ENCODE data around the gene RPL26.
"Not testable (repeated sequence)": the region's sequence is repeated elsewhere in the genome, so short reads cannot be mapped to it uniquely, and the experiment has no call there.

The RPL26 gene

DNA sequence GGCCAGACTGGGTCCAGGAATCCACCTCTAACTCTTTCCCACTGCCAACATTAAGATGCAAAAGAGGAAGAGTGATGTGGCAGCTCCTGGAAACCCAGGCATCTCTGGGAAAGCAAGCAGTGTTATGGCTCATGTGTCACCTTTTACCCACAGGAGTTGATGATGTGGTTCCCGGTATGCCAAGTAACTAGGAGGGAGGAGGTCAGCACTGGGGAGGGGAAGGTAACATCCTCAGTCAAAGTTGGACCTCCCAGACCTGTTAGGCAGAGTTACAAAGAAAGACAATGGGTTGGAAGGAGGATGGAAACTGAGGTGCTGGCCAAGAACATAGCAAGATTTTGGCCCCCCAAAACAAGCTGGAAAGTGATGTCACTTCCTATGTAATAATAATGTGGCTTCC, 17.9 kb downstream of the RPL26 start:
- DNase-seq (ENCODE audit: low spot score): no peak

DNA sequence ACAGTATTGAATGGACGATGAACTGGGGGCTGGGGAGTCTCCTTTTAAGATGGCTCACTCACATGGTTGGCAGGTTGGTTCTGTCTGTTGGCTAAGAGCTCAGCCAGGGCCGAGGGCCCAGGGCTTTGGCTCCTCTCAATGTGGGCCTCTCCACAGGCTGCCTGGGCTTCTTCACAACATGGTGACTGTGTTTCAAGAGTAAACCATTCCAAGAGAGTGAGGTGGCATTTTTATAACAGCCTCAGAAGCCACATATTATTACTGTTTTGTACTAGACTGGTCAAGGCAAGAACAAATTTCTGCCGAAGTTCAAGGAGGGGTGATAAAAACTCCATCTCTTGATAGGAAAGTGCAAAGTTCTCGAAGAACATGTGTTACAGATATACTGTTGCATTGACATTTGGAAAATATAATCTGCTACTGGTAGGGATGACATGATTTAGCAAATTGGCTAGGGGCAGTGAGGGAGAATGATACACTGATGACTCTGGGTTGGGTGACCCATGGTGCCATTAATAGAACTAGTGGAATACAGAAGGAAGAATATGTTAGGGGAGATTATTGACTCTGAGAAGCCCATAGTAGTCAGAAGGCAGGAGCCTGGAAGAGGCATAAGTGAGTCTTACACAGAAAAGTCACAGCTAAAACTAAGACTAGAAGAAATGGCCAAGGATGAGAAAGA, 20.2 kb downstream of the RPL26 start:
- peak; percentile 19 for DNase-seq (ENCODE audit: low spot score)

DNA sequence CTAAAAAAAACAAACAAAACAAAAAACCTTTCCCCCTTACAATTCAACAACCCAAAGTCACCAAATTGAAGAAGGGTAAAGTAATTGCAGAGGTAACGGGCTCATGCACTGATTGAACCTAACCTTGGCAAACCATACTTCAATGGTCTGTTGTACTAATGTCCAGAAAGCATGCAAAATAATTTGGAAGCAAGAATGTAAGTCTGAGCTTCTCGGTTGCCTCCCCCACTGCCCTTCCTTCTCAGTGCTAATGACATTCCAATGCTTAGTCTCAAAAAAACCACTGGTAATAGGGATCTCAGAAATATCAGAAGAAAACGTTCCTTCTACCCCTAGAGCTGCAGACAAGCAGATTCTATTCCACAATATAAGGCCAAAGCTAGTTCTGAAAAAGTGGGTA, 22.2 kb downstream of the RPL26 start:
- DNase-seq (ENCODE audit: low spot score): no peak

DNA sequence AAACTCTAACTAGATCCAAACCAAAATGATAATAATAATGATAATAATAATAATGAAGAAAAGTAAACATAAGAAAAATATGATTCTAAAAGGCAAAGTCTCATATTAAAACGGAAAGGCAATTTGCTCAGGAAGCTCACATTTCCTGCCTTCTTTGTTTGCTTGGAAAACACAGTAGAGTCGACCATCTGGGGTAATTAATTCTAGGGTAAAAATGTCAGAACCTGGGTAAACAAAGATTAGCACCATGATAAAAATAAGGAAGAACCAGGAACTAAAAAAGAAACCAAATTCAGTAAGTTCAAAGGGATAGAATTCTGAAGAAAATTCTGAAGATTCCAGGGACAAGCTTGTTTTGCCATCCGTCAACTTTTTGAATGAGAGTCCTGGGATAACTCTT, 22.7 kb downstream of the RPL26 start:
- DNase-seq (ENCODE audit: low spot score): no peak

DNA sequence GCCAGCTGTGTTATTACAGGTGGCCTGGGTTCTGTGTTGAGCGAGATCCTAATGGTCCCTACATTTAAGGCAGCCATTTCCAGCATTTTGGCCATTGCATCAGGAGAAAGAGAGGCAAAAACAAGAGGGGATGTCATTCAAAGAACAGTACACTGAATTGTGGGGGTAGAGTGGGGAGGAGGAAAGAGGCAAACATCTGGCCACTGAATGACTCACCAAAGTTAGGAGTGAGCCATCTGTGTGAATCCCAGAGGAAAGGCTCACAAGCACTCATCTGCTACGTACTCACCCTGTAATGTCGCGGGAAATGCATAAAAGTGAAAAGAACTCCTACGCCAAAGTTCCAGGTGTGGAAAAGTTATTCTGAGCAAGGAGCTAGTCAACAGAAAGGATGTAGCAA, 23.2 kb downstream of the RPL26 start:
- peak; percentile 86 for DNase-seq (ENCODE audit: low spot score)

DNA sequence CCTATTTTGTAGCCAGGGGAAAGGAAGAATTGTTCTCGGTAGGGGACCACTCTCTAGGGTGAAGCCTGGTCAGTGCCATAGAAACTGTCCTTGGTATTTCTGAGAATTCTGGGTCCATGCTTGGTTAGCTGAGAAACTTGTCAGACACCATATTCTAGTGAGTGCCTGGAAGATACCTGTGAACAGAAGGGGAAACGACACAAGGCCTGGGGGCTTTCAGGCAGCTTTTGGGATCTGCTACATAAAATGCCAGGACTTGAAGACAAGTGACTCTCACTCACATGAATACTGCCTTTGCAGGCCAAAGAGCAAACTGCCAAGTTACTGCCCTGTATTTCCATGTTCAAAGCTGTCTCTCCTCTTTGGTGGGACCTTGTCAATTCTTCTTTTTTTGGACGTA, 25.1 kb downstream of the RPL26 start:
- no peak for DNase-seq (ENCODE audit: low spot score)

DNA sequence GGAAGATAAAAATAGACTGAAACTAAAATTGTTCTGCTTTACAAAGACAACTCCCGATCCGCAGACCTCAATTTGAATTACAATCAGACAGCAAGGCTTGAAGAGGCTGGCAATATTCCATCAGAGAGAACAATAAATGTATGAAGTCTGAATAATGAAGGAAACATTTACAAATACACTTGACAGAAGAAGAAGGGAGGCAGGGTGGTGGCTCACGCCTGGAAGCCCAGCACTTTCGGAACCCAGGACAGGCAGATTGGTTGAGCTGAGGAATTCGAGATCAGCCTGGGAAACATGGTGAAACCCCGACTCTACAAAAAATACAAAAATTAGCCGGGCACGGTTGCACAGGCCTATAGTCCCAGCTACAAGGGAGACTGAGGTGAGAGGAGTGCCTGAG, 28.8 kb downstream of the RPL26 start:
- DNase-seq (ENCODE audit: low spot score): no peak

DNA sequence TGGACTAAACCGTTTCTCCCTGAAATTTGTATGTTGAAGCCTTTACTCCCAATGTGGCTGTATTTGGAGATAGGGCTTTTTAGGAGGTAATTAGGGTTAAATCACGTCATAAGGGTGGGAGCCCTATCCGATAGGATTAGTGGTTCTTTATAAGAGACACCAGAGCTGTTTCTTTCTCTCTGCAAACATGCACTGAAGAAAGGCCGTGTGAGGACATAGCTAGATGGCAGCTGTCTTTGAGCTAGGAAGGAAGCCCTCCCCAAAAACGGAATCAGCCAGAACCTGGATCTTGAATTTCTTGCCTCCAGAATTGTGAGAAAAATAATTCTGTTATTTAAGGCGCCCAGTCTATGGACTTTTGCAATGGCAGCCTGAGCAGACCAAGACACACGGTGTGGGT, 29.3 kb downstream of the RPL26 start:
- no peak for DNase-seq (ENCODE audit: low spot score)

DNA sequence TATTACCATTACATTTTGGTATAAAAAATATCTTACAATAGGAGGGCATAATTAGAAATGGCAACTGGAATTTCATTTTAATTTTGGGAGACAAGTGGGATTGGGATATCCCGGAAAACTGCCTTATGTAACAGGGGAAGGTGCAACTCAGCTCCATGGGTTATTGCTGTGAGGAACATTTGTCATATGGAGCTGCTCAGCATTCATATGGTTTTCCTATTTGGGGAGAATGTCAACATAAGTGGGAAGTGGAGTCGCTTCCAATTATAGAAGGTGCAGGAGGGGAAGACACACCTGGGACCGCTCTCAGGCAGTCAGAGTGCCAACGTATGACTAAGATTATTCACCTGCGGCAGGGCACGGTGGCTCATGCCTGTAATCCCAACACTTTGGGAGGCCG, 32.7 kb downstream of the RPL26 start:
- DNase-seq (ENCODE audit: low spot score): no peak

DNA sequence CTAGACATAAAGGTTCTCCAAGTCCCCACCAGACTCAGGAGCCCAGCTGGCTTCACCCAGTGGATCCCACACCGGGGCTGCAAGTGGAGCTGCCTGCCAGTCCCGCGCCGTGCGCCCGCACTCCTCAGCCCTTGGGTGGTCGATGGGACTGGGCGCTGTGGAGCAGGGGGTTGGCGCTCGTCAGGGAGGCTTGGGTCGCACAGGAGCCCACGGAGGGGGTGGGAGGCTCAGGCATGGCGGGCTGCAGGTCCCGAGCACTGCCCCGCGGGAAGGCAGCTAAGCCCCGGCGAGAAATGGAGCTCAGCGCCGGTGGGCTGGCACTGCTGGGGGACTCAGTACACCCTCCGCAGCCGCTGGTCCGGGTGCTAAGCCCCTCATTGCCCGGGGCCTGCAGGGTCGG, 36.0 kb downstream of the RPL26 start:
- not testable (repeated sequence) for DNase-seq (ENCODE audit: low spot score)

DNA sequence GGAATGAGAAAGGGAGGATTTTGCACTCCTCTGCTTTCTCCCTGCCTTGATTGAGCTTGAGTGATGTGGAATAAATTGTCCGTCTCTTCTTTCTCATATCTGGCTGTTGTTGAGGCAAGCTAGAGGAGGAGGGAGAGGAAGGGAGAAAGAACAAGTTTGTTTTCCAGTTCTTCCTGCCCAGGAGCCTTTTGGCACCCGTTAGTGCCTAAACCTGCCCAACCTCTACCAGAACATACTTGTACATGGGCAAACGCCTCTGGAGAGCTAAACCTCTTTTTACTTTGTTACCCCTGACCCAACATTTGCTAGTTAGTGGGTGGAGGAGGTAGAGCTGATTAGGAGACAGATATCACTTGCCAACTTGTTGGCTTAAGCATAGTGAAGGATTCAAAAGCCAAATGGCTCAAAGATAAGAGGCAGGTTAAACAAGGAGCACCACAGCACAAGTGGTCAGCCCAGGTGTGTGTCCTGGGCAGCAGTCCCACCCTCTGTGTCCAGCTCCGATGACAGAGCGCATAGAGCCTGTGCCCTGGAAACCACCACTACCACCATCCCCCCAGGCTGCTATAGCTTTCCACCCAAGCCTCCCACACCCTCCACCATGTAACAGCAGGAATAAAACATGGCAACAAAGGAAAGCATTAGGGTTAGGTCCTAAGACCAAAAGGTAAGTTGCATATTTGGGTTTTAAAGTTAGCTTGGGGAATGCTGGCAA, 36.9 kb downstream of the RPL26 start:
- DNase-seq (ENCODE audit: low spot score): no peak

DNA sequence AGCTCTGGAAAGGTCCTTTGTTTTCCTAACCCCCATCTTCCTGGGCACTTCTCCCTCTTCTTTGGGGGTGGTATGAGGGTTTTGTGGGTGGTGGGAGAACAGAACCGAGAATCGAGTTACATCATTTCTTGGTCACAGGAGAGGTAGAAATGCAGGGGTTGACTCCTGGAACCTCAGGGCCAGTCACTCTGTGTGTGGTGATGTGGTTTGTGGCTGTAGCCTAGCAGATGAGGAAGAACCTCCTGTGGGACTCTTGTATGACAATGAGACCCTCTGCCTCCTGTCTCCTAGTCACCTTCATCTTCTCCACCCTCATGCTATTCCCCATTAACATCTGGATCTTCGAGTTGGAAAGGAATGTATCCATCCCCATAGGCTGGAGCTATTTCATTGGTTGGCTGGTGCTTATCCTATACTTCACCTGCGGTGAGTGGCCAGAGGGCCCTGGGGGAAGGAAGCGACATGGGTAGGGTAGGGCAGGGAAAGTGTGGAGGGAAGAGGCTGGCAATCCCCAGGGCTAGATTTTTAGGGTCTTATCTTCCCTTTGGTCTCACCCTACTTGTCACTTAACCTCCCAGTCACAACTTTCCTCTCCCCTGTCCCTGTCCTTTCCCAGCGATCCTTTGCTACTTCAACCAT, 37.8 kb downstream of the RPL26 start:
- no peak for DNase-seq (ENCODE audit: low spot score)

DNA sequence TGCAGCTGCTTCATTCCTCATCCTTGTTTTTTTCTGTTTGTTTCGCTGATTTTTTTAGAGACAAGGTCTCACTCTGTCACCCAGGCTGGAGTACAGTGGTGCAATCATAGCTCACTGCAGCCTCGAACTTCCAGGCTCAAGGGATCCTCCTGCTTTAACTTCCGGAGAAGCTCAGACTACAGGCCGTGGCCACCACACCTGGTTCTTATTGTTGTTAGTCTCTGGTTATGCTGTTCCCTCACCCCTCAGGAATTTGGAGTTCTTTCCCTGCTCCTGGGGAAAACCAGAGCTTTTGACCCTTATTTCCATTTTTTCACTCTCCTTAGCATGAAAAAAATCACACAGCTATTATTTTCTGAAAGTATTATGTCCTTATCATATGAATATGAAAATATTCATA, 41.5 kb downstream of the RPL26 start:
- no peak for DNase-seq (ENCODE audit: low spot score)

DNA sequence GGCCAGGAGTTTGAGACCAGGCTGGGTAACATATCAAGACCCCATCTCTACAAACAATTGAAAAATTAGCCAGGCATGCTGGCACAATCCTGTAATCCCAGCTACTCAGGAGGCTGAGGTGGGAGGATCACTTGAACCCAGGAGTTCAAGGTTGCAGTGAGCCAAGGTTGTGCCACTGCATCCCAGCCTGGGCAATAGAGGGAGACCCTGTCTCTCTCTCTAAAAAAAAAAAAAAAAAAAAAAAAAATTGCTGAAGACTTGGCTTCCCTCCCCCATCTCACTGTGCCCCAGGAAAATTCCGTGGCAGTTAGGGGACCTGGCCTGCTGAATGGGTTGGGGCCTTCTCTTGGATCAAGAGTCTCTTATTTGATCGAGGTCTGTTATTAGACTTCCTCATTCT, 43.5 kb downstream of the RPL26 start, which contains the start of gene ODF4:
Gene ODF4 (plus strand): TSS at position 301 of the 400 bp plus-strand sequence. CDS start 212 bp downstream, outside the sequence.
- DNase-seq (ENCODE audit: low spot score): no peak

DNA sequence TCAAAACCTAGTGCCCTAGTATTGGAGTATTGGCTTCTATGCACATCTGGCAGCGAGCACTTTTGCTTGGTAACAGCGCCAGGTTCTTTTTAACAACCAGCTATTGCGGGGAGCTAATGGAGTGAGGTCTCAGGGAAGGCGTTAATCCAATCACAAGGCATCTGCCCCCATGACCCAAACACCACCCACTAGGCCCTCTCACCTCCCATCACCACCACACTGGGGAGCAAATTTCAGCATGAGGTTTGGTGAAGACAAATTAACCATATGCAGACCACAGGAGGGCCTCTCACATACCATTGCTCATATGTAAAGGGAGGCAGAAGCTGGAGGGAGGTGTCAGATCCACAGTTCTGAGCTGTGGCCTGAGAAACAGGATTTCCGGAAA, 44.2 kb downstream of the RPL26 start:
- no peak for DNase-seq (ENCODE audit: low spot score)

DNA sequence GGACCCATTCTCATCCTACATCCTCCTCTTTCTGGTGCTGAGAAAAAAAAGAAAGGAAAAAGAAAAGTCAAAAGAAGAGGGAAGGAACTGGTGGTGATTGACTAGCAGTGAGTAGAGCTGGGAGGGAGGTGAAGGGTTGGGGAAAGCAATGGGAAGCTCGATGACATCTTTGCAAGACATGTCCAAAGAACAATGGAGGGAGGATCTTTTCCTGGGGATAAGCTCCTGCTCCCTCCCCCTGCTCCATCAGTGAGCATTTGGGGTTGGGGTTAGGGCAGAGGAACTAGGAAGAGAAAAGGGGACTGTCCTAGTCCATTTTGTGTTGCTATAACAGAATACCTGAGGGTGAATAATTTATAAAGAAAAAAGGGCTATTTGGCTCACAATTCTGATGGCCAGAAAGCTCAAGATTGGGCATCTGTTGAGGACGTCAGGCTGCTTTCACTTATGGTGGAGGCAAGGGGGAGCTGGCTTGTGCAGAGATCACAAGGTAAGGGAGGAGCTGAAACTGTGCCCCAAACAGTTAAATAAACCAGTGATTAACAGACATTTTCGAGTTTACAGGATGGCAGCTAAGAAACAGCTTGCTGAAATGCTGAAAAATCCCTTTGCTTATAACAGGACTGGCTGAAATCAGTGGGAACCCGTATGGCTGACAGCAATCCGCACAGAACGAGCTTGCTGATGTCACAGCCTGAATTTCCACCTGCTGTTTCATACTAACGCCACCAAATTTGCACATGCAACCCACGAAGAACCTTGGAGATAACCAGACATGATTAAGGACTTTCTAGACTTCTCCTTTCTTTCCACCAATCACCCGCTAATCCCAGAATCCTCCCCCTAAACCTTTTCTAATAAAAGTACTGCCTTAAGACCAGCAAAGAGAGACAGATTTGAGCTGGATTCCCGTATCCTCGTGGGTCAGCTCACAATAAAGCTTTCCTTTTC, 44.9 kb downstream of the RPL26 start:
- no peak for DNase-seq (ENCODE audit: low spot score)

DNA sequence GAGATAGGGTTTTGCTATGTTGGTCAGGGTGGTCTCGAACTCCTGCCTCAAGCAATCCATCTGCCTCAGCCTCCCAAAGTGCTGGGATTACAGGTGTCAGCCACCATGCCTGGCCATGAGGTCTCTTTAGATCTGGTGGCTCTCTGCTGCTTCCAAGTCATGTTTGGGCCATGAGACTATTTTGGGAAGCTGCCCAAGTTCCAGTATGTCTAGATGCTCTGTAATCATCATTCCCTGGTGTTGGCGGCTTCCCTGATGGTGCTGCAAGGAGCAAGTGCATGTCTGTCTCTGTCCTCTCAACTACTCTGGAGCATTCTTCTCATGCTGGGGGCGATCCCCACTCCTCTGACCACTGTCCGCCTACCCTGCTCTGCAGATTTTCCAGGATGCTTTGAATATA, 49.7 kb downstream of the RPL26 start:
- DNase-seq (ENCODE audit: low spot score): no peak

DNA sequence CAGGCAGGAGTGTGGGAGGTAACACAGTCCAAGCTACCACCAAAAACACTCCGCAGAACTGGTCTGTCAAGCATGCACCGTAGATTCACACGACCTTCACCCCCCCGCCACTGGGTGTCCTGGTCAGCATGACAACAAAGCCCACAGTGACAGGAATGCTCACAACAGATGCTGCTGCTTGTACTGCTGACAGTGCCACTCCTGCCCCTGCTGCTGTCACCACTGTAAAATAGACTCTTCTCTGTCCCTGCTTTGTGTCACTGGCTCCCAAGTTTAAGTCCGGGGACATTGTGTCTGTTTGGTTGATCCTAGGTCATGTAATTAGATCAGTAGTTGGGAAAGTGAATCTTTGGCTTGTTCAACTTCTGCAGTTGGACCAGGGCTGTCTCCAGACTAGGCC, 50.3 kb downstream of the RPL26 start:
- DNase-seq (ENCODE audit: low spot score): no peak

DNA sequence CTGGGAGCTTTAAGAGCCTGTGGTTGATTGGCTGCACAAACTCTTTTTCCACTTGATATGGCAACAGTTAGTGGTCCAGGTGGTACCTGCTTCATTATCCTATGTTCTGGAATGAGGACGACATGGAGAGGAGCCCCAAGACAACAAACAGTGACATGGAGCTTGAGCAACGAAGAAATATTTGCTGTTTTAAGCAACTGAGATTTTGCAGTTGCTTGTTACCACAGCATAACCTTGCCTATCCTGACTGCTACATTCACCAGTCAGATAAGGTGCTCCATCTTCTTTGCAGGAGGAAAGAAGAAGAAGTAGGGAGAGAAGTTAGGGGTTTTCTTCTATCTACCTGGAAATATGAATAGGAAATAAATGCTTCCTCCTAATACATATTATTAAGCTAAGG, 50.9 kb downstream of the RPL26 start:
- DNase-seq (ENCODE audit: low spot score): no peak

All from GM03348 (cell line).